ENCODE results near the gene STX5.
A peak's percentile ranks its signal among the peaks of the same experiment; 100 is the strongest.
"Not testable (repeated sequence)": the region's sequence is repeated elsewhere in the genome, so short reads cannot be mapped to it uniquely, and the experiment has no call there.

Gene STX5

GRCh38 chr11:62843466-62843865 lies 11.6 kb upstream of the STX5 start:
- Mint-ChIP-seq H3K27me3 (no peaks in the 10 kb centered on the region), H3K27ac (peak overlapping the region; percentile 22), H3K4me1 (ENCODE audit: low read depth) (peaks cover 20% of the 10 kb centered on the region), H3K9me3 (ENCODE audit: low read depth) (no peaks in the 10 kb centered on the region), H3K36me3 (peaks cover 2% of the 10 kb centered on the region), H3K4me3 (no peak overlapping the region)

- not testable (repeated sequence) for H3K9me3 Mint-ChIP-seq (ENCODE audit: low read depth); H3K27me3 Mint-ChIP-seq; H3K36me3 Mint-ChIP-seq; H3K4me3 Mint-ChIP-seq; H3K27ac Mint-ChIP-seq
- H3K4me1 Mint-ChIP-seq (ENCODE audit: low read depth), result peaks cover 20% of the 10 kb centered on the region
These were observed 11.0 kb upstream of the STX5 start for GRCh38 chr11:62842891-62843290.

- peaks cover 25% of the 10 kb centered on the region for H3K4me1 Mint-ChIP-seq (ENCODE audit: low read depth)
- H3K36me3 Mint-ChIP-seq, result peaks cover 6% of the 10 kb centered on the region
- H3K4me3 Mint-ChIP-seq, result no peak overlapping the region
- no peaks in the 10 kb centered on the region for H3K9me3 Mint-ChIP-seq (ENCODE audit: low read depth)
- no peaks in the 10 kb centered on the region for H3K27me3 Mint-ChIP-seq
- H3K27ac Mint-ChIP-seq, result no peak overlapping the region
These were observed 10.4 kb upstream of the STX5 start for GRCh38 chr11:62842171-62842741.

- peaks cover 6% of the 10 kb centered on the region for H3K36me3 Mint-ChIP-seq
- H3K4me3 Mint-ChIP-seq, result no peak overlapping the region
- no peaks in the 10 kb centered on the region for H3K9me3 Mint-ChIP-seq (ENCODE audit: low read depth)
- H3K27me3 Mint-ChIP-seq, result no peaks in the 10 kb centered on the region
- no peak overlapping the region for H3K27ac Mint-ChIP-seq
- H3K4me1 Mint-ChIP-seq (ENCODE audit: low read depth), result peaks cover 27% of the 10 kb centered on the region
These were observed 9.7 kb upstream of the STX5 start for GRCh38 chr11:62841361-62842170.

GRCh38 chr11:62840721-62841360 lies 9.0 kb upstream of the STX5 start:
- H3K4me3 Mint-ChIP-seq; H3K27me3 Mint-ChIP-seq; H3K27ac Mint-ChIP-seq; H3K9me3 Mint-ChIP-seq (ENCODE audit: low read depth); H3K36me3 Mint-ChIP-seq: not testable (repeated sequence)
- peaks cover 33% of the 10 kb centered on the region for H3K4me1 Mint-ChIP-seq (ENCODE audit: low read depth)

GRCh38 chr11:62839050-62839945 lies 7.4 kb upstream of the STX5 start, which contains the start of gene WDR74:
TSS of gene WDR74 (minus strand) at chr11:62839590. CDS start at chr11:62839570, 20 bp downstream.
- H3K36me3 Mint-ChIP-seq, result peaks cover 6% of the 10 kb centered on the region
- H3K9me3 Mint-ChIP-seq (ENCODE audit: low read depth), result no peaks in the 10 kb centered on the region
- no peak within 1 kb of the TSS for H3K4me3 Mint-ChIP-seq
- peaks cover 41% of the 10 kb centered on the region for H3K4me1 Mint-ChIP-seq (ENCODE audit: low read depth)
- no peaks in the 10 kb centered on the region for H3K27me3 Mint-ChIP-seq
- no peak within 1 kb of the TSS for H3K27ac Mint-ChIP-seq

- peaks cover 6% of the 10 kb centered on the region for H3K36me3 Mint-ChIP-seq
- H3K4me1 Mint-ChIP-seq (ENCODE audit: low read depth), result peaks cover 54% of the 10 kb centered on the region
- peak overlapping the region; percentile 12 for H3K4me3 Mint-ChIP-seq
- no peaks in the 10 kb centered on the region for H3K9me3 Mint-ChIP-seq (ENCODE audit: low read depth)
- no peaks in the 10 kb centered on the region for H3K27me3 Mint-ChIP-seq
- H3K27ac Mint-ChIP-seq, result peak overlapping the region; percentile 64
These were observed 3.5 kb upstream of the STX5 start for GRCh38 chr11:62835336-62835735.

GRCh38 chr11:62832336-62833234 lies 734 bp upstream of the STX5 start, which contains the start of gene TEX54:
TSS of gene TEX54 (minus strand) at chr11:62832841.
- peaks cover 51% of the 10 kb centered on the region for H3K4me1 Mint-ChIP-seq (ENCODE audit: low read depth)

GRCh38 chr11:62830904-62831519 lies 839 bp downstream of the STX5 start:
- no peaks in the 10 kb centered on the region for H3K9me3 Mint-ChIP-seq (ENCODE audit: low read depth)
- no peaks in the 10 kb centered on the region for H3K27me3 Mint-ChIP-seq
- H3K4me1 Mint-ChIP-seq (ENCODE audit: low read depth), result peaks cover 45% of the 10 kb centered on the region
- peak overlapping the region; percentile 99 for H3K4me3 Mint-ChIP-seq
- H3K36me3 Mint-ChIP-seq, result peaks cover 6% of the 10 kb centered on the region
- peak overlapping the region; percentile 100 for H3K27ac Mint-ChIP-seq

More at GRCh38 chr11:62832336-62833234, 734 bp upstream of the STX5 start, which contains the start of gene TEX54:
- H3K9me3 Mint-ChIP-seq (ENCODE audit: low read depth), result no peaks in the 10 kb centered on the region
- H3K4me3 Mint-ChIP-seq, result peak within 1 kb of the TSS; percentile 99
- no peaks in the 10 kb centered on the region for H3K27me3 Mint-ChIP-seq
- peaks cover 5% of the 10 kb centered on the region for H3K36me3 Mint-ChIP-seq
- H3K27ac Mint-ChIP-seq, result peak within 1 kb of the TSS; percentile 100

- not testable (repeated sequence) for H3K9me3 Mint-ChIP-seq (ENCODE audit: low read depth); H3K36me3 Mint-ChIP-seq; H3K27me3 Mint-ChIP-seq; H3K4me3 Mint-ChIP-seq; H3K27ac Mint-ChIP-seq
- H3K4me1 Mint-ChIP-seq (ENCODE audit: low read depth), result peaks cover 36% of the 10 kb centered on the region
These were observed 3.7 kb downstream of the STX5 start for GRCh38 chr11:62828130-62828529.

GRCh38 chr11:62823677-62824076 lies 8.2 kb downstream of the STX5 start:
- H3K36me3 Mint-ChIP-seq, result peaks cover 10% of the 10 kb centered on the region
- peaks cover 17% of the 10 kb centered on the region for H3K4me1 Mint-ChIP-seq (ENCODE audit: low read depth)
- no peak overlapping the region for H3K4me3 Mint-ChIP-seq
- H3K27ac Mint-ChIP-seq, result no peak overlapping the region
- H3K27me3 Mint-ChIP-seq, result no peaks in the 10 kb centered on the region
- no peaks in the 10 kb centered on the region for H3K9me3 Mint-ChIP-seq (ENCODE audit: low read depth)

- Mint-ChIP-seq H3K9me3 (ENCODE audit: low read depth) (no peaks in the 10 kb centered on the region), H3K4me1 (ENCODE audit: low read depth) (peaks cover 2% of the 10 kb centered on the region), H3K36me3 (peaks cover 2% of the 10 kb centered on the region), H3K4me3 (no peak overlapping the region), H3K27ac (no peak overlapping the region), H3K27me3 (no peaks in the 10 kb centered on the region)
These were observed 14.7 kb downstream of the STX5 start for GRCh38 chr11:62817129-62817528.

- Mint-ChIP-seq H3K4me1 (ENCODE audit: low read depth) (peaks cover 2% of the 10 kb centered on the region), H3K4me3 (no peak overlapping the region), H3K9me3 (ENCODE audit: low read depth) (no peaks in the 10 kb centered on the region), H3K36me3 (peaks cover 2% of the 10 kb centered on the region), H3K27ac (no peak overlapping the region), H3K27me3 (no peaks in the 10 kb centered on the region)
These were observed 15.3 kb downstream of the STX5 start for GRCh38 chr11:62816557-62816956.

Measured in activated naive CD8-positive, alpha-beta T cell (primary cell).